Nephron progenitor cell (in vitro differentiated cells): ENCODE results near the gene C17orf50.

ENCODE experiments used
- DNase-seq: peaks from one replicate; pipeline ENCODE4 v3.0.0; 2021
- H3K27ac Mint-ChIP-seq: 2 replicates; pipeline ENCODE4 v1.8.0; 2021; ENCODE audit warnings: mild to moderate bottlenecking, moderate library complexity, mixed read lengths
- H3K27me3 Mint-ChIP-seq: 2 replicates; pipeline ENCODE4 v1.8.0; 2021; ENCODE audit warnings: mild to moderate bottlenecking, low read depth, mixed read lengths; ENCODE audit not compliant: poor library complexity
- H3K36me3 Mint-ChIP-seq: 2 replicates; pipeline ENCODE4 v1.8.0; 2021; ENCODE audit warnings: low read depth, mixed read lengths
- H3K4me1 Mint-ChIP-seq: 2 replicates; pipeline ENCODE4 v1.8.0; 2021; ENCODE audit warnings: mixed read lengths
- H3K4me3 Mint-ChIP-seq: 2 replicates; pipeline ENCODE4 v1.8.0; 2021; ENCODE audit warnings: mild to moderate bottlenecking, moderate library complexity, mixed read lengths
- H3K9me3 Mint-ChIP-seq: 2 replicates; pipeline ENCODE4 v1.8.0; 2021; ENCODE audit warnings: mild to moderate bottlenecking, moderate library complexity, mixed read lengths
- CTCF ChIP-seq: fragments of 200-600 bp; sonication (generic); IDR thresholded peaks from 2 replicates; pipeline ENCODE4 v1.5.0; 2021; ENCODE audit warnings: antibody characterized with exemption

The C17orf50 gene

GRCh38 chr17:35745749-35746320, 14.9 kb upstream of the C17orf50 start:
- no peak for DNase-seq
- H3K36me3 Mint-ChIP-seq: no peaks in the 10 kb centered on the region
- peaks cover 60% of the 10 kb centered on the region for H3K27me3 Mint-ChIP-seq
- no peak for TF ChIP-seq CTCF
- no peak overlapping the region for H3K27ac Mint-ChIP-seq
- H3K4me1 Mint-ChIP-seq: peaks cover 24% of the 10 kb centered on the region
- H3K4me3 Mint-ChIP-seq: no peak overlapping the region
- peaks cover 3% of the 10 kb centered on the region for H3K9me3 Mint-ChIP-seq

- Mint-ChIP-seq H3K9me3 (no peaks in the 10 kb centered on the region), H3K27me3 (peaks cover 52% of the 10 kb centered on the region), H3K4me1 (peaks cover 33% of the 10 kb centered on the region), H3K36me3 (no peaks in the 10 kb centered on the region), H3K27ac (no peak overlapping the region), H3K4me3 (no peak overlapping the region)
- DNase-seq: peak; percentile 84
- peak; percentile 84 for TF ChIP-seq CTCF
These were observed 13.1 kb upstream of the C17orf50 start for GRCh38 chr17:35747540-35748017.

GRCh38 chr17:35748341-35748841, 12.3 kb upstream of the C17orf50 start:
- no peak for DNase-seq
- no peaks in the 10 kb centered on the region for H3K9me3 Mint-ChIP-seq
- no peak for TF ChIP-seq CTCF
- H3K27ac Mint-ChIP-seq: no peak overlapping the region
- no peaks in the 10 kb centered on the region for H3K36me3 Mint-ChIP-seq
- H3K4me1 Mint-ChIP-seq: peaks cover 39% of the 10 kb centered on the region
- H3K27me3 Mint-ChIP-seq: peaks cover 47% of the 10 kb centered on the region
- H3K4me3 Mint-ChIP-seq: no peak overlapping the region

DNA sequence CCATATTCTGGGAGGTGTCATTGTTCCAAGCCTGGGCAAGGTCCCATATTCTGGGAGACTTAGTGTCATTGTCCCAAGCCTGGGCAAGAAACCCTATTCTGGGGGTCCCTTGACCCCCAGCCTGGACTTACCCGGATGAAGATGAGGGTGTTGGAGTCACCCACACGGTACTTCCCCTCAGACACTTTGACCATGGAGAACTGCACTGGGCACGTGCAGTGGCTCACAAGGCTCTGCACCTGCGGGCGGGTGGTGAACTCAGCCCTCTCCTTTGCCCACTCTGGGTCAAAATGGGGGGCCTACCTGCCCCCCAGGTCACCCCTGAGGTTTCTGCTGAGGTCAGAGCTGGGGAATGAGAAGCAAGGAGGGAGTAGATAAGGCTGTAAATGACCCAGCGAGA, 11.7 kb upstream of the C17orf50 start:
- H3K4me3 Mint-ChIP-seq: no peak overlapping the region

DNA sequence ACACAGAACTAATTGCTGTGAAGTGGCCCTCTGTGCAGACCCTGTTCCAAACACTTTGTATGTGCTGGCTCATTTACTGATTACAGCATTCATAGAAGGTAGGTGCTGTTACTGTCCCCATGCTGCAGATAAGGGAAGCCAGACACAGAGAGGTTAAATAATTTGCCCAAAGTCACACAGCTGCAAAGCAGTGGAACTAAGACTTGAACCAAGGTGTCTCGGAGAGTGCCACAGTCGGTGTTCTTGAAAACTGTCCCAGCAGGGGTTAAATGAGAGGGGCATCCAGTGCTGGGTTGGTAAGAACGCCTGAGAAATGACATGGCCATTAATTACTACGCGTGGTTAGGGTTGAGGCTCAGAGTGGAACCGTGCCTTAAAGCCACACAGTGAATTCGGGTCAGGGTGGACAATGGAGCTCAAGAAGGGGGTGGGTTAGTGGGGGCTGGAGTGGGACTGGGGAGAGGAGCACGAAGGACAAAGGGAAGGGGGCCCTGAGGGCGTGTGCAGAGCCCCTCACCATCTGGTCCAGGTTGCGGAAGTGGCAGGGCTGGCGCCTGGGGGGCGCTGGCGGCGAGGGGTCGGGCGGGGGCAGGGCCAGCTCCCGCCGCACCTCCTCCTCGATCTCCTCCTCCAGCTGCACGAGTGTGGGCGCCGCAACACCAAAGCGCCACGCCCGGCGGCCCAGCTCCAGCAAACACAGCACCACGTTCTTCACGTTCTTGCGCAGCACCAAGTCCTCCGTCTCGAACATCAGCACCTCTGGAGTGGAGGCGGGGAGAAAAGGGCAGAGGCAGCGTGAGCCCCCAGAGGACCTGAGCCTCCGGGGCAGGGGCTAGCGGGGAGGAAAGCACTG, 10.9 kb upstream of the C17orf50 start:
- H3K27ac Mint-ChIP-seq: no peak overlapping the region
- H3K27me3 Mint-ChIP-seq: peaks cover 47% of the 10 kb centered on the region
- TF ChIP-seq CTCF: no peak
- peak; percentile 44 for DNase-seq
- peak overlapping the region; percentile 71 for H3K4me3 Mint-ChIP-seq
- H3K4me1 Mint-ChIP-seq: peaks cover 35% of the 10 kb centered on the region
- H3K9me3 Mint-ChIP-seq: no peaks in the 10 kb centered on the region
- no peaks in the 10 kb centered on the region for H3K36me3 Mint-ChIP-seq

More for the DNA sequence above, 11.7 kb upstream of the C17orf50 start:
- TF ChIP-seq CTCF: no peak
- Mint-ChIP-seq H3K27ac (no peak overlapping the region), H3K27me3 (peaks cover 43% of the 10 kb centered on the region), H3K4me1 (peaks cover 35% of the 10 kb centered on the region), H3K36me3 (no peaks in the 10 kb centered on the region), H3K9me3 (no peaks in the 10 kb centered on the region)
- DNase-seq: no peak
